Hippocampal formation (tissue), 2 donors: ENCODE results near the gene HLA-DOB.
A peak's percentile ranks its signal among the peaks of the same experiment; 100 is the strongest.

ENCODE experiments used
- DNase-seq, 2 donors: peaks; one replicate each; lab custom pipeline; 2025; lab: John Stamatoyannopoulos, UW

HLA-DOB gene

GRCh38 chr6:32816746-32817204 lies at the start of gene HLA-DOB:
Gene HLA-DOB (minus strand): TSS chr6:32817002. CDS start chr6:32816951, 51 bp downstream.
- peak in 1 of 2 donors; percentile 3 for DNase-seq

DNA sequence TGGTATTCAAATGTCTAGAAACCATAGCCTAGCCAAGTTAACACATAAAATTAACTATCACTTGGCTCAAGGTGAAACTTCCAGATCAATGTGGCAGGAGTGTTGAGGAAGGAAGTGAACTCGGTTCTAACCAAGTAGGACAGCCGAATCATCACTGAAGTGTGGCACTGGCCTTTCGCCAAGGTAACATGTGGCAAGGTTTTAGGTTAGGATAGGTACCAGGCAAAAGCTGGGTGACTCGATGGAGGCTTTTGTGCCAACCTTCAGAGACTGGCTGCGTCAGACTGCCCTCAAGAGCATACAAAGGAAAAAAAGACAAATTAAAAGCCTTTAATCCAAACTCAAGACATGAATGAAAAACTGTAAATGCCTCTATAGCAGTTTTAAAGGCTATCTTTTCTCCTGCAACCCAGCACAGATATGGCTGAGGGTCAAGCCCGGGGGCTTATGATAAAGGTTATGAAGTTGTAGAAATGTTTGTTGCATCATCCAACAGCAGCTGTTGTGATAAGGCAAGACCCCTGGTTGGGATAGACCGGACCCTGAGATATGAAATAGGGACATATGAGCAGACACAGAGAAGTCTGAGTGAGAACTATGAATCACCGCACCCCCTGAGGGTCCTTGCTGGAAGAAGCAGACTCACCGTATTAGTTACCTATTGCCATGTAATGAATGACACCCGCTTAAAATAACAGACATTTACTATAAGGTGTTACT lies 49.1 kb upstream of the HLA-DOB start:
- no peak for DNase-seq

DNA sequence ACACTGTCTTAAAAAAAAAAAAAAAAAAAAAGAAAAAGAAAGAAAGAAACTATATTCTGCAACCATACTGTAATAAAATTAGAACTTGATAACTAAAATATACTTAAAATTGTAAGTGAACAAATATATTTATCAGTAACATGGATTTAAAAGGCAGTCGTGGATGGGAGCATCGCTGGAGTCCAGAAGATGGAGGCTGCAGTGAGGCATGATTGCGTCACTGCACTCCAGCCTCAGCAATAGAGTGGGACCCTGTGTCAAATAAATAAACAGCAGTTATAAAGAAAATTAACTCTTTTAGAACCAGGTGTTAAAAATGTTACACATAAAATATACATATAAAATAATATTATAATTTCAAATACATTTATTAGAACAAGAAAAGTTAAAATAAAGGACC lies 45.9 kb upstream of the HLA-DOB start:
- no peak for DNase-seq

DNA sequence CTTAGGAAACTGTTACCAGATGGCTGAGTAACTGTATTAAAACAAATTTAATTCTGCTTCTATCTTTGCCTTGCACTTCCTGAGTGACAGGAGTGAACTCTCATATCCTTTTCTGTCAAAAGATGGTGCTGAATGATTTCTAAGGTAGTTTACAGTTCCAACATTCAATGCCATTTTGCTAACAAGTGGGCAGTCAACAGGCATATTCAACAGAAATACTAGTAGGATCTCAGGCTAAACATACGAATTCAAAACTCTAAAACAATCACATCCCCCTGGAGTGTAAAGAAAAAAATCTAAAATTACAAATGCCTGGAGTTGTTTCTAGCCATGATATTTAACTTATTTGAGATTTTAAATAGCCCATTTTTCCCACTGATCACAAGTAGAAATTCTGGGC lies 43.9 kb upstream of the HLA-DOB start:
- DNase-seq, result no peak

DNA sequence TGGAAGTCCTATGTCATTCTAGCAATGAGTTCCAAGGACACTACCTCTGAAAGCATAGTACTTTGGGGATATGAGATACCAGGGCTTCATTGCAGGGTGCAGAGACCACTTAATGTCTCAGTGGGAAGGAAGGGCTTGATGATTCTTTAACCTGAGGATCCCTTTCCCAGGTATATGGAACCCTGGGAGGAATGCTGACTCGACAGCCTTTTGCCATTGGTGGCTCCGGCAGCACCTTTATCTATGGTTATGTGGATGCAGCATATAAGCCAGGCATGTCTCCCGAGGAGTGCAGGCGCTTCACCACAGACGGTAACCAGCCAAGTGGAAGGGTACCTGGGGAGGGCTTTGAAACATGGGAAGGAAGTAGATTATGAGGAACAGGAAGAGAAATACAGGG lies 41.4 kb upstream of the HLA-DOB start:
- DNase-seq, result no peak

DNA sequence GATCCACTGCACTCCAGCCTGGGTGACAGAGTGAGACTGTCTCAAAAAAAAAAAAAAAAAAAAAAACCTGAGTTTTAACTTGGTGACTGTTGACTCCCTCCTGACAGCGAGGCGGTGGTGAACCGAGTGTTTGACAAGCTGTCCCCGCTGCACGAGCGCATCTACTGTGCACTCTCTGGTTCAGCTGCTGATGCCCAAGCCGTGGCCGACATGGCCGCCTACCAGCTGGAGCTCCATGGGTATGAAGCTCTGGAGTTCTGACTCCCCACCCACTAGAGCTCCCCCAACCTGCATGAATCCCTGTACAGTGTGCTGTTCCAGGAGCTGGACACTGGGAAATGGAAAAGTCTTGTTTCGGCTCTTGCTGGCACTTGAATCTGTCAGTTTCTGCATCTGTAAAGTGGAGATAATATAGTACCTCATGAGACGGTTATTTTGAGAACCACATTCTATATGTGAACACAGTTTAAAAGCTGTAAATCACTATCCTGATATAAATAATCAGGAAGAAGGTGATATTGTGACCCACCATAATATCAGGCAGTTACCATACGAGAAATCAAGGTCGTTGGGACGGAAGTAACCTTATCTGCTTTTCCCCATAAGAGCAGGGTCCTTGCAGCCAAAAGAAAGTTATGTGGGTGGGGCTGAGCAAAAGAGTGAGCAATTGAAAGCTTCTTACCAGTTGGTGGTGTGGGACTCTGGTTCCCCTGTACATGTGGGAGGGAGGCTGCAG lies 40.5 kb upstream of the HLA-DOB start:
- no peak for DNase-seq

- no peak for DNase-seq
Measured at GRCh38 chr6:32855467-32856174, 38.8 kb upstream of the HLA-DOB start.

GRCh38 chr6:32854376-32855178 lies 37.8 kb upstream of the HLA-DOB start:
- DNase-seq, result peak; percentile 36 to 65

GRCh38 chr6:32853541-32854375 lies 37.0 kb upstream of the HLA-DOB start, which contains the start of the genes PSMB9 and TAP1:
Gene PSMB9 (plus strand): TSS chr6:32854192. CDS start chr6:32854230, 38 bp downstream.
Gene TAP1 (minus strand): TSS chr6:32853704. CDS start chr6:32853636, 68 bp downstream.
- DNase-seq, result peak; percentile 95 to 96

- peak; percentile 51 to 68 for DNase-seq
Measured at GRCh38 chr6:32852844-32853540, 36.2 kb upstream of the HLA-DOB start.

DNA sequence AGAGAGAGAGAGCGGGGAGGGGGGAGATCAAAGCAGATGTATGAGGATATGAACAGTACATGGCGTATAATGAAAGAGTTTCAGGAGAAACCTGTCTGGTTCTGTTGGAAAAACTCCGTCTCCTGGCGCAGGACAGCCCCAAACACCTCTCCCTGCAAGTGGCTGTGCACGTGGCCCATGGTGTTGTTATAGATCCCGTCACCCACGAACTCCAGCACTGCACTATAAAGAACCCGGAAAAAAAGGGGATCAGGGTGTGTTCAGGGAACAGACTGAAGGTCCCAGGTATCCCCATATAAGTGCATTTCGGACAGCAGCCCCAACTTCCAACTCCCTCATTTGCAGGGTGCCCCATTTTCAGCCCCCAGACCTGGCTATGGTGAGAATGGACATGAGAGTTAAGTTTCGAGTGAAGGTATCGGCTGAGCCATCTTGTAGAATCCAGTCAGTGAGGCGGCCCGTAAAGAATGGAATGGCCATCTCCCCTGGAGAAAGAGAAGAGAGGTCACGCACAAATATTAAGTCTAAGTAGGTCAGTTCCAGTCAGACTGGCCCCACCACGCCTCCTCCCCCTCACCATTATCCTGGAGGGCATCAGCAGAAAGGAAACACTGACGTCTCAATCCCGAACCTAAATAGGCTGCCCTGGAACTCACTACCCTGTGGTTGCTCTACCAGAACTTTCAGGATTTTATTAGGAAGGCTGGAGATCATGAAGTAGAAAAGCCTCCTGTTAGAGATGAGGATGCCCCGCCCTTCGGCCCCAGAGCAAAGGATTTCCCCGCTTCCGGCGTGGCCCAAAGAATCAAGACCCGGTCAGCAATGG lies 35.4 kb upstream of the HLA-DOB start:
- DNase-seq, result no peak

DNA sequence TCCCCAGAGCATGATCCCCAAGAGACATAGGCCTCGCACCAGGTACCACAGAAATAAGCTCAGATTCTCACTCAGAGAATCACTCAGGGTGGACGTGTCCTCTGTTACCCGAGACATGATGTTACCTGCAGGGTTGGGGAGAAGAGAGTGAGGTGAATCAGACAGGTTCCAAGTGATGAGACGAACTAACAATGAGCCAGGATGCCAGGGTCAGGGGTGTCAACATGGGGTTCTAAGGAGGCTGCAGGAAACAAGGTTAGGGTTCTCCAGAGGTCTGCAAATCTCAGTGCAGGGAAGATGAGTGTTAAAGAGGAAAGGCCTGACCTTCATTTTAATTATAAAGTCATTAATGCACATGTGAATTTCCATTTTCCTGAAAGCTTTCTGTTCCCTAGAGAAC lies 34.2 kb upstream of the HLA-DOB start:
- DNase-seq, result no peak

DNA sequence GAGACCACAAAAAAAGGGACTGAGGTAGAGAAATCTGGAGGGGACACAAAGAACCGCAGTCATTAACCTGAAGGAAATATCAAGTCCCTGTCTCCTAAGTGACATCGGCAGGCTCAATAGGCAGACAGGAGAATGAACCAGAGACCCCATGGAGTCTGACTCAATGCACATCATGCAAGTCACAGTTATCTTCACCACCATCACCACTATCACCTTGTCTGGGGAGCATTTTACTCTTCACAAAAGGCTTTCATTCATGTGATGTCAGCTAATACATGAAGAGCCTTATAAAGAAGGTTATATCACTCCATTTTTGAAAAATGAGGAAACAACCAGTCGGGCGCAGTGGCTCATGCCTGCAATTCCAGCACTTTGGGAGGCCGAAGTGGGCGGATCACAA lies 32.3 kb upstream of the HLA-DOB start:
- DNase-seq, result no peak

- DNase-seq, result no peak
Measured at GRCh38 chr6:32847795-32848194, 31.0 kb upstream of the HLA-DOB start.

- no peak for DNase-seq
Measured at GRCh38 chr6:32847004-32847403, 30.2 kb upstream of the HLA-DOB start.

DNA sequence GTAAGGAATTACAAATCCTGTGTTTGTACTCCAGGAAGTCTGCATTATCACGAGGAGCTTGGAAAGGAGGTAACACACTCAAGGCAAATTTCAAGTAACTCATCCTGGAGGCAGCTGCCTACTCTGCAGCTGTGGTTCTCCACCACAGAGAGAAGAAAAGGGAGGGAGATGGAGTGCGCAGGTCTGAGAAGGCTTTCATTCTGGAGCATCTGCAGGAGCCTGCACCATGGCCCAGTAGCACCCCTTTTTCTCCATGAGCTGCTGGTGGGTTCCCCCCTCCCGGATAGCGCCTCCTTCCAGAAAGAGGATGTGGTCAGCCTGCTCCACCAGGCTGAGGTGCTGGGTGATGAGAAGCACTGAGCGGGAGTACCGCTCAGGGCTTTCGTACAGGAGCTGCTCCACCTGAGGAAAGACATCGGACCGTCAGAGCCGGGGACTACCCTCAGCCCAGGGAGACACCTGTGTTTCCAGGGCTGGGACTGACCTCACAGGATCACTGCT lies 28.6 kb upstream of the HLA-DOB start:
- peak in 1 of 2 donors; percentile 7 for DNase-seq

- DNase-seq, result no peak
Measured at GRCh38 chr6:32844839-32845383, 28.1 kb upstream of the HLA-DOB start.

DNA sequence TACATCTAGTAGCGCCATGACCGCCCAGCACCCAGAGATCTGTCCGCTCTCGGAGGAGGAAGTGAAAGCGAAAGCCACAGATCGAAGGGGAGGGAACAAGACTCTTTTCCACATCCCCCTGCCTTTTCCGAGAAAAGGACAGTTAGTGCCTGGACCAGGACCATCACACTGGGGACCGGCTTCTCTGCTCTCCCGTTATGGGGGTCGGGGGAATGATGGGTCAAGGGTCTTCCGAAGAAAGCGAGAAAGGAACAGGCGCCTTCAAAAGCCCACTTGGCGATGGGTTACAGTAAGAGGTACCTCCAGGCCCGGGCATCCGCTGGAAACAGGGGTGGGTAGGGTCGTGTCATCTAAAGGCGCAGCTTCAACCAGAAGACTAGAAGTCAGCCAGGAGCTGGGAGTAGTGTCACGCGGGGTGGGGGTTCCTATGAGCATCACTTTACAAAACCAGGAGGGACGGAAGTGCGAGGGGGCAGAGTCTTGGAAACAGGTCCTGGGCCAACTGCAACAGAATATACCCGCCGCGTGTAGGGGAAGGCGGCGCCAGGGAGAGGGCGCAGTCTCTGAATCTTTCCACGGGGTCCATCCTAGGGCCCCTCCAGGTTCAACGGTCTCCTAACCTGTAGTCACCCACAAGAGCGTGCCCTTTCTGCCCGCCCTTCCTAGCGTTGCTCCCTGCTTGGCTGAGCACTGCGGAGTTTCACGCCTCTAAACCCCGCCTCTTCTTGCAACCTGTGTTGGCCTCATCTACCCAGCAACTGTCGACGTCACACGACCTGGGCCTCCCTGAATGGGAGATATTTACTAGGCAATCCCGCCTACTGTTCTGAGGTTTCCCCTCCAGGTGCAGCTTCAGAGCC lies 27.4 kb upstream of the HLA-DOB start, which contains the start of gene PSMB8:
TSS of gene PSMB8 (minus strand) at position 69 of the 860 bp plus-strand sequence. CDS start at position 18, 51 bp downstream.
- peak; percentile 87 to 88 for DNase-seq
